ENCODE measurements around the gene OR2AG2. TPM values are rescaled to one million over a fixed set of nuclear protein-coding genes. Genes with fewer than 3 reads are reported as not detected.

The OR2AG2 gene
- total and polyA plus RNA-seq, 9 of the 15 experiments (the other 6 are each of a cell fraction or from before 2014, with no cell fraction given), result 0.15 to 0.91 (median 0.55) TPM

DNA sequence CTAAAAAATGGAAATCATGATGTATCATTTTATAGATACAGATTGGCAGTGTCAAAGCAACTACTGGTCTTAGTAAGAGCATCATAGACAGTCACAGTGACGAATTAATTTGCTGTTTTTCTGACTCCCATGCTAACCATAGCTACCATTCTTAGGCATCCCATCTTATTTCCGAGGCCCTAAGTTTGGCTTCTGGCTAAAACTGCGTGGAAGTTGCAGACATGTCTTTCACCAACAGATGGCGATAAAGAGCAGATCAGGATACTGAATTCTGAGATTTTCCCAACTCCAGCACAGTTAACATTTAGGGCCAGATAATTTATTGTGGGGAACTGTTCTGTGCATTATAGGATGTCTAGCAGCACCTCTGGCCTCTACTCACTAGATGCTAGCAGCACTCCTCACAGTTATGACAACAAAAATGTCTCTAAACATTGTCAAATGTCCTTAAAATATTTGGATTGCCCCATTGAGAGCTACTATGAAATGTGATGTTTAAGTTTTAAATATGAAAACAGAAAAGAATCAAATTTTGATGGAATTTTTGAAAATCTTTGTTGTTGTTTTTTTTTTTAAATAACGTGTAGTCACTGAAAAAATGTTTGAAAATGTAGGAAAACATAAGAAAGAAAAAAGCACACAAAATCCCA is 16.3 kb downstream of the OR2AG2 start:
- H3K27ac ChIP-seq (ENCODE audit: extremely low read depth, low read depth, low read length), result no peak overlapping the region
- H3K4me3 ChIP-seq, result no peak overlapping the region
- WGBS (ENCODE audit: insufficient coverage, low coverage, missing lambda C conversion rate), result 3% methylated on average over 5 of the region's 5 CpGs
- no peaks in the 10 kb centered on the region for H3K36me3 ChIP-seq (ENCODE audit: control insufficient read depth, insufficient read depth, low read length)
- H3K9ac ChIP-seq (ENCODE audit: insufficient read depth in 1 of 2, low read depth in 2 of 2, low read length in 2 of 2), result no peak overlapping the region
- in situ Hi-C loops (cut with MboI), result no loop called here
- DNase-seq (ENCODE audit: extremely low read depth in 1 of 4, low spot score in 3 of 4) (peak; percentile 56 to 61 (median 58)), ATAC-seq (peak; percentile 73), FAIRE-seq (peak; percentile 91)
- H2AFZ ChIP-seq (ENCODE audit: low read depth, low read length), result no peak overlapping the region
- H3K4me1 ChIP-seq (replicated peaks in 1 of 2; ENCODE audit: control insufficient read depth in 2 of 2, insufficient read depth in 2 of 2, low read length in 2 of 2), result no peaks in the 10 kb centered on the region
- CTCF ChIA-PET (ENCODE audit: low intra/inter-chr PET ratio), result interaction anchor here (0.8 to 2.0 kb wide), 5 partner anchors 18 to 377 kb away, joined by 3 to 18 read pairs (median 3); no protein-coding TSS in a partner anchor
- H3K4me2 ChIP-seq (ENCODE audit: insufficient read depth, low read length), result no peak overlapping the region
- no peaks in the 10 kb centered on the region for H4K20me1 ChIP-seq (replicated peaks; ENCODE audit: control insufficient read depth, insufficient read depth, low read length)
- no TSS peak for BruUV-seq (replicated peaks)
- intact Hi-C loops (cut with micrococcal nuclease), result loop anchor here (5.0 kb wide), 1 partner anchor 378 kb away; no protein-coding TSS in a partner anchor
- POLR2A ChIA-PET, result interaction anchor here (0.6 to 1.7 kb wide), 6 partner anchors 9 to 374 kb away, joined by 3 to 10 read pairs (median 3); partner anchors contain the start of gene OR2AG2
- H3K9me3 ChIP-seq (replicated peaks; ENCODE audit: control insufficient read depth, insufficient read depth, low read depth, low read length), result no peaks in the 10 kb centered on the region
- H3K79me2 ChIP-seq (ENCODE audit: control insufficient read depth, insufficient read depth, low read length), result no peaks in the 10 kb centered on the region
- H3K27me3 ChIP-seq (ENCODE audit: control insufficient read depth in 2 of 2, insufficient read depth in 2 of 2, low read length in 2 of 2), result no peaks in the 10 kb centered on the region
- no peaks in the 10 kb centered on the region for H3K9me1 ChIP-seq (ENCODE audit: control insufficient read depth, insufficient read depth, low read length)
- no peak for TF ChIP-seq FOXP4 (CRISPR knock-in tag; IDR thresholded peaks at IDR 0.05; ENCODE audit: borderline replicate concordance)
- TF ChIP-seq RAD21 (CRISPR knock-in tag; conservative IDR thresholded peaks at IDR 0.05 in 1 of 2, IDR thresholded peaks at IDR 0.05 in 1 of 2), result peak; percentile 35 to 65; a peak in 3 of 4 replicates
- TF ChIP-seq PHF21A (IDR thresholded peaks at IDR 0.05; ENCODE audit: borderline replicate concordance, low read depth), result peak; percentile 31; the same call in 1 of the 2 replicates
- TF ChIP-seq ZNF263 (CRISPR knock-in tag; IDR thresholded peaks at IDR 0.05; ENCODE audit: borderline replicate concordance), result no peak
- TF ChIP-seq, protein P1, sequence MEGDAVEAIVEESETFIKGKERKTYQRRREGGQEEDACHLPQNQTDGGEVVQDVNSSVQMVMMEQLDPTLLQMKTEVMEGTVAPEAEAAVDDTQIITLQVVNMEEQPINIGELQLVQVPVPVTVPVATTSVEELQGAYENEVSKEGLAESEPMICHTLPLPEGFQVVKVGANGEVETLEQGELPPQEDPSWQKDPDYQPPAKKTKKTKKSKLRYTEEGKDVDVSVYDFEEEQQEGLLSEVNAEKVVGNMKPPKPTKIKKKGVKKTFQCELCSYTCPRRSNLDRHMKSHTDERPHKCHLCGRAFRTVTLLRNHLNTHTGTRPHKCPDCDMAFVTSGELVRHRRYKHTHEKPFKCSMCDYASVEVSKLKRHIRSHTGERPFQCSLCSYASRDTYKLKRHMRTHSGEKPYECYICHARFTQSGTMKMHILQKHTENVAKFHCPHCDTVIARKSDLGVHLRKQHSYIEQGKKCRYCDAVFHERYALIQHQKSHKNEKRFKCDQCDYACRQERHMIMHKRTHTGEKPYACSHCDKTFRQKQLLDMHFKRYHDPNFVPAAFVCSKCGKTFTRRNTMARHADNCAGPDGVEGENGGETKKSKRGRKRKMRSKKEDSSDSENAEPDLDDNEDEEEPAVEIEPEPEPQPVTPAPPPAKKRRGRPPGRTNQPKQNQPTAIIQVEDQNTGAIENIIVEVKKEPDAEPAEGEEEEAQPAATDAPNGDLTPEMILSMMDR (IDR thresholded peaks at IDR 0.05 in 2 of 3, conservative IDR thresholded peaks at IDR 0.05 in 1 of 3; ENCODE audit: insufficient read depth in 2 of 3, low read depth in 1 of 3, low read length in 3 of 3), result peak; percentile 70 to 82 (median 80)
- no peak for TF ChIP-seq NFE2L1 (tag; IDR thresholded peaks at IDR 0.05; ENCODE audit: borderline replicate concordance, low read depth)
- TF ChIP-seq SMARCA4 (IDR thresholded peaks at IDR 0.05), result peak; percentile 13; the same call in 1 of the 2 replicates
- TF ChIP-seq RCOR1 (IDR thresholded peaks at IDR 0.05; ENCODE audit: borderline replicate concordance in 1 of 2, low read depth in 2 of 2, low read length in 2 of 2), result peak in 1 of 2 experiments; percentile 28; a peak in 1 of 4 replicates
- no peak for TF ChIP-seq TEAD4 (IDR thresholded peaks at IDR 0.05; ENCODE audit: low read length)
- TF ChIP-seq TEAD4 (CRISPR knock-in tag; IDR thresholded peaks at IDR 0.05; ENCODE audit: borderline replicate concordance), result no peak
- no peak for TF ChIP-seq RNF2 (IDR thresholded peaks at IDR 0.05)
- no peak for TF ChIP-seq SRSF9 (IDR thresholded peaks at IDR 0.05; ENCODE audit: borderline replicate concordance, low read depth, low read length)
- TF ChIP-seq ZNF518B (CRISPR knock-in tag; IDR thresholded peaks at IDR 0.05), result no peak

Data from K562 (cell line).